Heart right ventricle (tissue), 16 donors: ENCODE data around the gene SSBP1. TPM values are rescaled to one million over a fixed set of nuclear protein-coding genes. Genes with fewer than 3 reads are reported as not detected.

Experiments
- ATAC-seq, 8 donors: fragments of 200-7000 bp; cut with Tn5 transposase; one replicate each; pipeline ENCODE4 v1.9.1; 2020; ENCODE audit warnings: mild to moderate bottlenecking in 8 of 8, moderate library complexity in 8 of 8, moderate number of reproducible peaks in 1 of 8
- DNase-seq, 2 donors: peaks; one replicate each; pipeline ENCODE4 v3.0.0-alpha.2; 2020
- H3K27ac ChIP-seq, 10 donors: fragments of 200-600 bp; sonication (generic) in 2 of 10; one replicate each; pipeline versions ENCODE4 v1.5.0 to v1.8.0; 2020 to 2022; ENCODE audit warnings: mild to moderate bottlenecking in 3 of 10
- H3K27me3 ChIP-seq, 7 donors: fragments of 200-600 bp; one replicate each; pipeline ENCODE4 v1.8.0; 2021 to 2022; ENCODE audit warnings: mild to moderate bottlenecking in 2 of 7
- H3K36me3 ChIP-seq, 9 donors: fragments of 200-600 bp; sonication (generic) in 1 of 9; one replicate each; pipeline versions ENCODE4 v1.5.0 to v1.8.0; 2020 to 2022; ENCODE audit warnings: mild to moderate bottlenecking in 2 of 9
- H3K4me1 ChIP-seq, 9 donors: fragments of 200-600 bp; sonication (generic) in 1 of 9; one replicate each; pipeline versions ENCODE4 v1.5.0 to v1.8.0; 2020 to 2022; ENCODE audit warnings: mild to moderate bottlenecking in 4 of 9
- H3K4me3 ChIP-seq, 10 donors: fragments of 200-600 bp; sonication (generic) in 2 of 10; one replicate each; pipeline versions ENCODE4 v1.5.0 to v1.8.0; 2020 to 2022; ENCODE audit warnings: mild to moderate bottlenecking in 7 of 10, moderate library complexity in 2 of 10
- H3K9me3 ChIP-seq, 11 donors: fragments of 200-600 bp in 10 of 11; sonication (generic) in 2 of 11; one replicate each; pipeline versions ENCODE4 v1.5.0 to v1.8.0; 2013 to 2022; ENCODE audit warnings: mild to moderate bottlenecking in 2 of 11, control low read depth in 1 of 11, moderate library complexity in 1 of 11
- WGBS, 2 donors: extraction: QIAGEN DNeasy Blood & Tissue Kit; methylation state at CpG; one replicate each; pipeline ENCODE4 v1.1.7; 2013; ENCODE audit warnings: inconsistent platforms in 1 of 2; 5-methylcytosine and 5-hydroxymethylcytosine counted together
- intact Hi-C, 10 donors: fragments of 100-400 bp; cut with DNase I; formaldehyde crosslinking; loops; one replicate each; pipeline versions ENCODE4 v1.11.1 to v1.14.2; 2022
- polyA plus RNA-seq, 2 donors: library from polyadenylated mRNA; stranded (reverse); fragments of 200-250 nt; gene quantifications; one replicate each; pipeline ENCODE4 v1.2.3, GENCODE V29; 2013
- total RNA-seq, 10 donors: library from RNA; stranded (reverse); fragmentation: NEBNext Ultra II Directional in 3 of 10; extraction: Animal tissue kit (Norgen Biotek cat#: 25700) in 3 of 10; gene quantifications; one replicate each; pipeline versions ENCODE4 v1.2.1 to v1.2.4, GENCODE V29; 2021 to 2023
- TF ChIP-seq, protein P1 (sequence below), 9 donors: fragments of 200-600 bp; sonication (generic) in 2 of 9; IDR thresholded peaks; one replicate each; pipeline versions ENCODE4 v1.5.0 to v1.8.0; 2021 to 2022; ENCODE audit warnings: antibody characterized with exemption in 9 of 9, mild to moderate bottlenecking in 5 of 9, moderate library complexity in 1 of 9
- donor health status: Arrhythmogenic right ventricular cardiomyopathy.
- donor health status: ischemic (EF 13 %, LVEDD 7.1; RV severe dilation, severe dysfunction).
- donor health status: healthy with polysubstance abuse.
- donor health status: DM: no; HTN: yes; CAD: no.
- donor health status: DM: no; HTN: no; CAD: no.
- donor health status: ischemic (EF 25% LVEDD 6.9; RV normal size, moderate dysfunction).
- donor health status: ischemic (EF 25% LVEDD 5.7; RV mildly dilated, moderate dysfunction).
- donor health status: healthy.
- donor health status: DM: yes; HTN: yes; CAD: no.
- donor health status: Ischemic cardiomyopathy.
- donor health status: ischemic (EF 35%, LVEDD 5.7; RV mildly dilated, moderate dysfunction).
- donor health status: nonischemic (EF 11% LVEDD 7.7; RV severe dilation, severe dysfunction).
- donor health status: DM: yes; HTN: yes; CAD: no.
- donor health status: PGD.
- donor health status: ischemic (EF 29% LVEDD 5.4; RV normal size, mild dysfunction).
- donor health status: nonischemic (EF 23%, LVEDD 6.1; RV moderate dilation, normal function).

SSBP1 gene
- total and polyA plus RNA-seq, 12 donors: 97.4 to 256 (median 109) TPM

GRCh38 chr7:141714571-141714970 is 23.6 kb upstream of the SSBP1 start:
- Histone ChIP-seq H3K4me3 (no peak overlapping the region), H3K36me3 (peaks cover 0 to 24% (median 0%) of the 10 kb centered on the region in 9 donors), H3K27me3 (no peaks in the 10 kb centered on the region), H3K27ac (no peak overlapping the region), H3K4me1 (no peaks in the 10 kb centered on the region), H3K9me3 (no peaks in the 10 kb centered on the region)
- intact Hi-C loops: no loop called here
- ATAC-seq (no peak), DNase-seq (no peak)
- 74 to 76% methylated on average over 2 of the region's 2 CpGs for WGBS, 2 donors
- TF ChIP-seq, protein P1, sequence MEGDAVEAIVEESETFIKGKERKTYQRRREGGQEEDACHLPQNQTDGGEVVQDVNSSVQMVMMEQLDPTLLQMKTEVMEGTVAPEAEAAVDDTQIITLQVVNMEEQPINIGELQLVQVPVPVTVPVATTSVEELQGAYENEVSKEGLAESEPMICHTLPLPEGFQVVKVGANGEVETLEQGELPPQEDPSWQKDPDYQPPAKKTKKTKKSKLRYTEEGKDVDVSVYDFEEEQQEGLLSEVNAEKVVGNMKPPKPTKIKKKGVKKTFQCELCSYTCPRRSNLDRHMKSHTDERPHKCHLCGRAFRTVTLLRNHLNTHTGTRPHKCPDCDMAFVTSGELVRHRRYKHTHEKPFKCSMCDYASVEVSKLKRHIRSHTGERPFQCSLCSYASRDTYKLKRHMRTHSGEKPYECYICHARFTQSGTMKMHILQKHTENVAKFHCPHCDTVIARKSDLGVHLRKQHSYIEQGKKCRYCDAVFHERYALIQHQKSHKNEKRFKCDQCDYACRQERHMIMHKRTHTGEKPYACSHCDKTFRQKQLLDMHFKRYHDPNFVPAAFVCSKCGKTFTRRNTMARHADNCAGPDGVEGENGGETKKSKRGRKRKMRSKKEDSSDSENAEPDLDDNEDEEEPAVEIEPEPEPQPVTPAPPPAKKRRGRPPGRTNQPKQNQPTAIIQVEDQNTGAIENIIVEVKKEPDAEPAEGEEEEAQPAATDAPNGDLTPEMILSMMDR (IDR thresholded peaks at IDR 0.05): no peak

GRCh38 chr7:141715018-141715417 is 23.1 kb upstream of the SSBP1 start:
- TF ChIP-seq, protein P1 (IDR thresholded peaks at IDR 0.05): no peak
- no peak for ATAC-seq
- H3K36me3 ChIP-seq: peaks cover 0 to 24% (median 0%) of the 10 kb centered on the region in 9 donors
- no peak overlapping the region for H3K4me3 ChIP-seq
- no peaks in the 10 kb centered on the region for H3K9me3 ChIP-seq
- DNase-seq: no peak
- WGBS, 2 donors: 66 to 68% methylated on average over 4 of the region's 4 CpGs
- no peak overlapping the region for H3K27ac ChIP-seq
- no peaks in the 10 kb centered on the region for H3K4me1 ChIP-seq
- intact Hi-C loops: no loop called here
- H3K27me3 ChIP-seq: no peaks in the 10 kb centered on the region

DNA sequence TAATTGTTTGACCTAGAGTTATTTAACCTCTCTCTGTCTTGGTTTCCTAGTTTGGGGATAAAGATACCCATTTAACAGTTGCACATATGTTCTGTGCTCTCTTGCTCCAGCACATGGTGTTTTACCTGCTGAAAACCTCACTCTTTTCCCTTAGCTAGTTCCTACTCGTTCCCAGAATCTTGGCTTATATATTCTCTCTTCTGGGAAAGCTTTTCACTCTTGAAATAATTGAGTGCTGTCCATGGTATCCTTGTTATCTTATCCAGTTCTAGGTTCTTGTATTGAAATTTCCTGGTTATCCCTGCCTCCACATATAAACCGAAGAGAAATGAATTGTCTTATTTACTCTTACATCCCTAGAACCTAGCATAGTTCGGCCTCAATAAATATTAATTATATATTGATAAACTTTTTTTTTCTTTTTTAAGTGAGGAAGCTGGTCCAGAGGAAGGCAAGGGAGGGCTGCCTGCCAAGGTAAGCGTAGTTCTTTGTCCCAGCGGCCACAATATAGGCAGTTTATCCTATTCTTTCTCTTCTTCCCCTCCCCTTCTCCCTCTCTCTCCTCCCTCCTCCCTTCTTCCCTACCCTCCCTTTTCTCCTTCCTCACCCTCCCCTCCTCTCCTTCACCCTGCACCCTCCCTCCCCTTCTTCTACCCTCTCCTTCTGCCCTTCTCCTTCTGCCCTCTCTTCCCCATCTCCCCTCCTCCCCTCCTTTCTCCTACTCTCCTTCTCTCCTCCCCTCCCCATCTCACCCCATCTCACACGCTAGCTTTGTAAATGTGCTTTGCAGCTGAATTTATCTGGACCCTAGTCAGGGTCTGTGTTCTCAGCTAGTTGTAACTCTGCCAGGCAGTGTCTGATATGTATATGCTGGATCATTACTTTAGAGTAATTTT is 22.1 kb upstream of the SSBP1 start:
- Histone ChIP-seq H3K4me3 (no peak overlapping the region), H3K27ac (no peak overlapping the region), H3K27me3 (no peaks in the 10 kb centered on the region), H3K4me1 (no peaks in the 10 kb centered on the region), H3K9me3 (no peaks in the 10 kb centered on the region), H3K36me3 (peaks cover 0 to 28% (median 0%) of the 10 kb centered on the region in 9 donors)
- WGBS, 2 donors: 57 to 70% methylated on average over 6 of the region's 6 CpGs
- intact Hi-C loops: no loop called here
- TF ChIP-seq, protein P1 (IDR thresholded peaks at IDR 0.05): no peak
- no peak for DNase-seq
- no peak for ATAC-seq

- H3K27me3 ChIP-seq: no peaks in the 10 kb centered on the region
- TF ChIP-seq, protein P1 (IDR thresholded peaks at IDR 0.05): no peak
- 96 to 97% methylated on average over 1 of the region's 1 CpG for WGBS, 2 donors
- no peaks in the 10 kb centered on the region for H3K9me3 ChIP-seq
- H3K36me3 ChIP-seq: peaks cover 0 to 22% (median 0%) of the 10 kb centered on the region in 9 donors
- DNase-seq (no peak), ATAC-seq (no peak)
- no peaks in the 10 kb centered on the region for H3K4me1 ChIP-seq
- no peak overlapping the region for H3K27ac ChIP-seq
- intact Hi-C loops: no loop called here
- no peak overlapping the region for H3K4me3 ChIP-seq
Observed at GRCh38 chr7:141717450-141717849, 20.7 kb upstream of the SSBP1 start.
